Measurements from ENCODE around the gene IFNAR2.
A peak's percentile ranks its signal among the peaks of the same experiment; 100 is the strongest.
"Not testable (repeated sequence)": the region's sequence is repeated elsewhere in the genome, so short reads cannot be mapped to it uniquely, and the experiment has no call there.

Gene IFNAR2

GRCh38 chr21:33244082-33244778 lies 14.5 kb downstream of the IFNAR2 start:
- no peak for DNase-seq (ENCODE audit: low read depth in 2 of 2)

GRCh38 chr21:33244779-33245105 lies 15.0 kb downstream of the IFNAR2 start:
- no peak for DNase-seq (ENCODE audit: low read depth in 2 of 2)

- no peak for DNase-seq (ENCODE audit: low read depth in 2 of 2)
Measured at GRCh38 chr21:33245289-33245918, 15.7 kb downstream of the IFNAR2 start.

GRCh38 chr21:33246506-33246905 lies 16.8 kb downstream of the IFNAR2 start:
- DNase-seq (ENCODE audit: low read depth in 2 of 2) = no peak

GRCh38 chr21:33246963-33247362 lies 17.2 kb downstream of the IFNAR2 start:
- no peak for DNase-seq (ENCODE audit: low read depth in 2 of 2)

- DNase-seq (ENCODE audit: low read depth in 2 of 2) = no peak
Measured at GRCh38 chr21:33247599-33247998, 17.9 kb downstream of the IFNAR2 start.

GRCh38 chr21:33249331-33250002 lies 19.7 kb downstream of the IFNAR2 start:
- no peak for DNase-seq (ENCODE audit: low read depth in 2 of 2)

GRCh38 chr21:33251119-33251518 lies 21.4 kb downstream of the IFNAR2 start:
- DNase-seq (ENCODE audit: low read depth in 2 of 2) = no peak

GRCh38 chr21:33253382-33253781 lies 23.6 kb downstream of the IFNAR2 start:
- DNase-seq (ENCODE audit: low read depth in 2 of 2) = not testable (repeated sequence)

GRCh38 chr21:33254766-33255165 lies 25.0 kb downstream of the IFNAR2 start:
- DNase-seq (ENCODE audit: low read depth in 2 of 2) = no peak

- no peak for DNase-seq (ENCODE audit: low read depth in 2 of 2)
Measured at GRCh38 chr21:33255404-33255803, 25.7 kb downstream of the IFNAR2 start.

- no peak for DNase-seq (ENCODE audit: low read depth in 2 of 2)
Measured at GRCh38 chr21:33256019-33256418, 26.3 kb downstream of the IFNAR2 start.

- DNase-seq (ENCODE audit: low read depth in 2 of 2) = no peak
Measured at GRCh38 chr21:33257094-33257803, 27.5 kb downstream of the IFNAR2 start.

- DNase-seq (ENCODE audit: low read depth in 2 of 2) = no peak
Measured at GRCh38 chr21:33258475-33258874, 28.7 kb downstream of the IFNAR2 start.

GRCh38 chr21:33259428-33259827 lies 29.7 kb downstream of the IFNAR2 start:
- DNase-seq (ENCODE audit: low read depth in 2 of 2) = no peak

- no peak for DNase-seq (ENCODE audit: low read depth in 2 of 2)
Measured at GRCh38 chr21:33259995-33260394, 30.3 kb downstream of the IFNAR2 start.

GRCh38 chr21:33261635-33262034 lies 31.9 kb downstream of the IFNAR2 start:
- DNase-seq (ENCODE audit: low read depth in 2 of 2) = no peak

- DNase-seq (ENCODE audit: low read depth in 2 of 2) = no peak
Measured at GRCh38 chr21:33262921-33263320, 33.2 kb downstream of the IFNAR2 start.

GRCh38 chr21:33264561-33264960 lies 34.8 kb downstream of the IFNAR2 start:
- no peak for DNase-seq (ENCODE audit: low read depth in 2 of 2)

GRCh38 chr21:33265664-33266049 lies 35.9 kb downstream of the IFNAR2 start:
- no peak for DNase-seq (ENCODE audit: low read depth in 2 of 2)

GRCh38 chr21:33266050-33266788 lies 36.5 kb downstream of the IFNAR2 start, which contains the start of gene IL10RB:
Gene IL10RB, plus strand, starts transcription at chr21:33266367. Its CDS starts 99 bp downstream, at chr21:33266466.
- DNase-seq (ENCODE audit: low read depth in 2 of 2) = peak; percentile 34 to 65

GRCh38 chr21:33266789-33267135 lies 37.0 kb downstream of the IFNAR2 start:
- DNase-seq (ENCODE audit: low read depth in 2 of 2) = no peak
